Astrocyte of the cerebellum (primary cell): ENCODE results near the gene MYBPC1.
A peak's percentile ranks its signal among the peaks of the same experiment; 100 is the strongest.
"Not testable (repeated sequence)": the region's sequence is repeated elsewhere in the genome, so short reads cannot be mapped to it uniquely, and the experiment has no call there.

Experiments
- DNase-seq: peaks from one replicate; pipeline ENCODE4 v3.0.0-alpha.2; 2011; ENCODE audit warnings: low read depth
- H3K4me3 ChIP-seq: 2 replicates; pipeline ENCODE4 v1.5.1; 2011; ENCODE audit warnings: mild to moderate bottlenecking, low read depth, low read length, moderate library complexity
- in situ Hi-C: cut with HindIII; loops from 2 replicates; pipeline ENCODE4 v1.10.0; 2017; ENCODE audit warnings: low sequenced_read_pairs
- TF ChIP-seq, protein P1 (sequence below): IDR thresholded peaks from 2 replicates; pipeline ENCODE4 v1.5.1; 2012; ENCODE audit warnings: low read length, low read depth, moderate library complexity, mild to moderate bottlenecking; ENCODE audit errors: missing control alignments

Gene MYBPC1, protein sequence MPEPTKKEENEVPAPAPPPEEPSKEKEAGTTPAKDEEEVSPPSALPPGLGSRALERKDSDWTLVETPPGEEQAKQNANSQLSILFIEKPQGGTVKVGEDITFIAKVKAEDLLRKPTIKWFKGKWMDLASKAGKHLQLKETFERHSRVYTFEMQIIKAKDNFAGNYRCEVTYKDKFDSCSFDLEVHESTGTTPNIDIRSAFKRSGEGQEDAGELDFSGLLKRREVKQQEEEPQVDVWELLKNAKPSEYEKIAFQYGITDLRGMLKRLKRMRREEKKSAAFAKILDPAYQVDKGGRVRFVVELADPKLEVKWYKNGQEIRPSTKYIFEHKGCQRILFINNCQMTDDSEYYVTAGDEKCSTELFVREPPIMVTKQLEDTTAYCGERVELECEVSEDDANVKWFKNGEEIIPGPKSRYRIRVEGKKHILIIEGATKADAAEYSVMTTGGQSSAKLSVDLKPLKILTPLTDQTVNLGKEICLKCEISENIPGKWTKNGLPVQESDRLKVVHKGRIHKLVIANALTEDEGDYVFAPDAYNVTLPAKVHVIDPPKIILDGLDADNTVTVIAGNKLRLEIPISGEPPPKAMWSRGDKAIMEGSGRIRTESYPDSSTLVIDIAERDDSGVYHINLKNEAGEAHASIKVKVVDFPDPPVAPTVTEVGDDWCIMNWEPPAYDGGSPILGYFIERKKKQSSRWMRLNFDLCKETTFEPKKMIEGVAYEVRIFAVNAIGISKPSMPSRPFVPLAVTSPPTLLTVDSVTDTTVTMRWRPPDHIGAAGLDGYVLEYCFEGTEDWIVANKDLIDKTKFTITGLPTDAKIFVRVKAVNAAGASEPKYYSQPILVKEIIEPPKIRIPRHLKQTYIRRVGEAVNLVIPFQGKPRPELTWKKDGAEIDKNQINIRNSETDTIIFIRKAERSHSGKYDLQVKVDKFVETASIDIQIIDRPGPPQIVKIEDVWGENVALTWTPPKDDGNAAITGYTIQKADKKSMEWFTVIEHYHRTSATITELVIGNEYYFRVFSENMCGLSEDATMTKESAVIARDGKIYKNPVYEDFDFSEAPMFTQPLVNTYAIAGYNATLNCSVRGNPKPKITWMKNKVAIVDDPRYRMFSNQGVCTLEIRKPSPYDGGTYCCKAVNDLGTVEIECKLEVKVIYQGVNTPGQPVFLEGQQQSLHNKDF

DNA sequence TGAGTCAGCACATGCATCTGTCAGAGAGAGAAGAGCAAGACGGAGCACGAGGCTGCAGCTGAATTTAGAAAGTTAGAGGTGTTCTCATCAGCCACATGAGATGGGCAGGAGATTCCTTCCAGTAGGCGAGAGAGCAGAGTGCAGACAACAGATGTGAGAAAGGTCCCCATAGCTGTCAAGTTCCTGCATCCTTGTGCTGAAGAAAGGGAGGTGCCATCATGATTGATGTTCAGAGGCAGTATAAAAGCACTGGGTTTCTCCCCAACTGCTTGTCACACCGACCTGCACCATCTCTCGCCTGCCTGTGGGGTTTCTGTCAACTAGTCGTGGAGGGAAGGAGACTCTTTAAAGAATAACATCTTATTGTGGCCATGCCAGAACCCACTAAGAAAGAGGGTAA is at the start of gene MYBPC1:
MYBPC1 (plus strand) TSS at position 272 of the 400 bp plus-strand sequence; CDS start at position 372, 100 bp downstream.
- TF ChIP-seq, protein P1, sequence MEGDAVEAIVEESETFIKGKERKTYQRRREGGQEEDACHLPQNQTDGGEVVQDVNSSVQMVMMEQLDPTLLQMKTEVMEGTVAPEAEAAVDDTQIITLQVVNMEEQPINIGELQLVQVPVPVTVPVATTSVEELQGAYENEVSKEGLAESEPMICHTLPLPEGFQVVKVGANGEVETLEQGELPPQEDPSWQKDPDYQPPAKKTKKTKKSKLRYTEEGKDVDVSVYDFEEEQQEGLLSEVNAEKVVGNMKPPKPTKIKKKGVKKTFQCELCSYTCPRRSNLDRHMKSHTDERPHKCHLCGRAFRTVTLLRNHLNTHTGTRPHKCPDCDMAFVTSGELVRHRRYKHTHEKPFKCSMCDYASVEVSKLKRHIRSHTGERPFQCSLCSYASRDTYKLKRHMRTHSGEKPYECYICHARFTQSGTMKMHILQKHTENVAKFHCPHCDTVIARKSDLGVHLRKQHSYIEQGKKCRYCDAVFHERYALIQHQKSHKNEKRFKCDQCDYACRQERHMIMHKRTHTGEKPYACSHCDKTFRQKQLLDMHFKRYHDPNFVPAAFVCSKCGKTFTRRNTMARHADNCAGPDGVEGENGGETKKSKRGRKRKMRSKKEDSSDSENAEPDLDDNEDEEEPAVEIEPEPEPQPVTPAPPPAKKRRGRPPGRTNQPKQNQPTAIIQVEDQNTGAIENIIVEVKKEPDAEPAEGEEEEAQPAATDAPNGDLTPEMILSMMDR: no peak
- in situ Hi-C loops: no loop called here
- no peak for DNase-seq
- no peak within 1 kb of the TSS for H3K4me3 ChIP-seq

DNA sequence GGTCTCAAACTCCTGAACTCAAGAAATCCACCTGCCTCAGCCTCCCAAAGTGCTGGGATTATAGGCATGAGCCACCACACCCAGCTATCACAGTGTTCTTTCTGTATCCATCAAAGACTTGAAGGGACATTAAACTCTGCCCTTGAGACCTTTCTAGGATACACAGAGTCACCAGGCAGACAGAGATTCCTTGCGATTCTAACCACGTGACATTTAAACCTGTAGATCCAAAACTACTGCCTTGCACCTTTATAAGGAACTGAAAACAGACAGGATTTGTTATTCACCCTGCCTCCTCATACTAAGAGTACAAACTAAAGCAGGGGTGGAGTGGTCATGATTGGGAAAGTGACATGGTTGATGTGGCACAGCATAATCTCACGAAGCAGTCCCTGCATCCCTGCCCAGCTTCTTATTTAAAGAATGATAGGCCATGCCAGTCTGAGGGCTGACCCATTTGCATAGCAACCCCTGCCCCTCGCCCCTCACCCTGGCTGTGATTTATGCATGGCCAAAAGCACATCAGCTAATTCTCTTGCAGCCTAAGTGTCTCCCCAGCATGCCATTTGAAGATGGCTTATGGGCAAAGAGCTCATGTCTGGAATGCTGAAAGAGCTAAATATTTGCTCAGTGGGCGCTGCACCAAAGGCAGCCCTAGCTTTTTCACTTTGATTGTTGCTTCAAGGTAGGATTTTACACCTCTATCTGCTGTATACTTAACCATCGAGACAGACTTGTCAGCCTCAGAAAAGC is 43.2 kb upstream of the MYBPC1 start:
- no peak overlapping the region for H3K4me3 ChIP-seq
- in situ Hi-C loops: no loop called here
- no peak for DNase-seq
- TF ChIP-seq, protein P1: no peak

DNA sequence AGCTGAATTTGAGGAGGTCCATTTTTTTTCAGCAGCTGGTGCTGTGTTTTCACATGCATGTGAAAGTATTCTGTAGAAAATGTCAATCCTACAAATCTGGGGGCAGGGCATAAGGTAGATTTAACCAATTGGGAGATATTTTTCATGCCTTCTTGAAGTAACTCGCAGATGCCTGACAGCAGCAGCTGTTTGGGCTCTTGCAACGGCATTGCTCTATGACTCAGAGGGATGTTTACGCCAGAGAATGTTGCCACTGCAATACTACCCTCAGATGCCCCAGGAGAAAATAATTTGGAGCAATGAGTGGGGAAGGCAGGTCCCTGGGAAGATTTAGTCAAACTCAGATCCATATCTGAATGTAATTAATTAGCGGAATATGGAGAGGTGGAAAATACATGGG is 42.5 kb upstream of the MYBPC1 start:
- TF ChIP-seq, protein P1: no peak
- in situ Hi-C loops: no loop called here
- no peak overlapping the region for H3K4me3 ChIP-seq
- DNase-seq: peak; percentile 5

- TF ChIP-seq, protein P1: no peak
- H3K4me3 ChIP-seq: no peak overlapping the region
- no peak for DNase-seq
- in situ Hi-C loops: no loop called here
Observed at GRCh38 chr12:101557094-101557493, 37.7 kb upstream of the MYBPC1 start.

DNA sequence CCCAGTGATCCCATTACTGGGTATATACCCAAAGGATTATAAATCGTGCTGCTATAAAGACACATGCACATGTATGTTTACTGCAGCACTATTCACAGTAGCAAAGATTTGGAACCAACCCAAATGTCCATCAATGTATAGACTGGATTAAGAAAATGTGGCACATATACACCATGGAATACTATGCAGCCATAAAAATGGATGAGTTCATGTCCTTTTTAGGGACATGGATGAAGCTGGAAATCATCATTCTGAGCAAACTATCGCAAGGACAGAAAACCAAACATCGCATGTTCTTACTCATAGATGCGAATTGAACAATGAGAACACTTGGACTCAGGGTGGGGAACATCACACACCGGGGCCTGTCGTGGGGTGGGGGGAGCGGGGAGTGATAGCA is 36.0 kb upstream of the MYBPC1 start:
- in situ Hi-C loops, DNase-seq, H3K4me3 ChIP-seq: not testable (repeated sequence)

DNA sequence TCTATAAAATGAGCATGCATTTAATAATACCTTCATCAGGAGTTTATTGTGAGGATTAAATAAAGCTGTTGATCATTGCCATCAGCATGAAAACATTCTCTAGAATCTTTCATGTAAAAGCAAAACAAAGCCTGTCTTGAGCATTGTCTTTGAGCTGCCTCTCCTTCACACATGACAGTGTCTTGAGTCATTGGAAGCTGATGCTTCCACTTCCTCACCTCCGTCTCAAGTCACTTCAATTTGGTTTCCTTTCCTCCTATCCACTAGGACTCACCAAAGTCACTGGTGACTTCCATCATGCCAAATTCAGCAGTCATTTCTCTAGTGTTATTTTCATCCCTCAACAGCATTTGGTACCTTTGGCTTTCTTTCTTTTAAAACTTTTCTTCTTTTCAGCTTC is 31.6 kb upstream of the MYBPC1 start:
- in situ Hi-C loops: no loop called here
- TF ChIP-seq, protein P1: no peak
- H3K4me3 ChIP-seq: no peak overlapping the region
- DNase-seq: no peak
